AG20443 (cell line): ENCODE results near the gene AKAP1.
A peak's percentile ranks its signal among the peaks of the same experiment; 100 is the strongest.

Source experiments
- DNase-seq: peaks from one replicate; pipeline ENCODE4 v3.0.0; 2012; ENCODE audit warnings: low spot score, mixed read lengths

AKAP1 gene, protein sequence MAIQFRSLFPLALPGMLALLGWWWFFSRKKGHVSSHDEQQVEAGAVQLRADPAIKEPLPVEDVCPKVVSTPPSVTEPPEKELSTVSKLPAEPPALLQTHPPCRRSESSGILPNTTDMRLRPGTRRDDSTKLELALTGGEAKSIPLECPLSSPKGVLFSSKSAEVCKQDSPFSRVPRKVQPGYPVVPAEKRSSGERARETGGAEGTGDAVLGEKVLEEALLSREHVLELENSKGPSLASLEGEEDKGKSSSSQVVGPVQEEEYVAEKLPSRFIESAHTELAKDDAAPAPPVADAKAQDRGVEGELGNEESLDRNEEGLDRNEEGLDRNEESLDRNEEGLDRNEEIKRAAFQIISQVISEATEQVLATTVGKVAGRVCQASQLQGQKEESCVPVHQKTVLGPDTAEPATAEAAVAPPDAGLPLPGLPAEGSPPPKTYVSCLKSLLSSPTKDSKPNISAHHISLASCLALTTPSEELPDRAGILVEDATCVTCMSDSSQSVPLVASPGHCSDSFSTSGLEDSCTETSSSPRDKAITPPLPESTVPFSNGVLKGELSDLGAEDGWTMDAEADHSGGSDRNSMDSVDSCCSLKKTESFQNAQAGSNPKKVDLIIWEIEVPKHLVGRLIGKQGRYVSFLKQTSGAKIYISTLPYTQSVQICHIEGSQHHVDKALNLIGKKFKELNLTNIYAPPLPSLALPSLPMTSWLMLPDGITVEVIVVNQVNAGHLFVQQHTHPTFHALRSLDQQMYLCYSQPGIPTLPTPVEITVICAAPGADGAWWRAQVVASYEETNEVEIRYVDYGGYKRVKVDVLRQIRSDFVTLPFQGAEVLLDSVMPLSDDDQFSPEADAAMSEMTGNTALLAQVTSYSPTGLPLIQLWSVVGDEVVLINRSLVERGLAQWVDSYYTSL

GRCh38 chr17:57084802-57085447 is at the start of gene AKAP1:
AKAP1 (plus strand) TSS chr17:57085246; CDS start chr17:57105465, 20,219 bp downstream.
- DNase-seq: peak; percentile 100

GRCh38 chr17:57035971-57036481 is 49.0 kb upstream of the AKAP1 start:
- DNase-seq: no peak

- no peak for DNase-seq
These were observed 47.6 kb upstream of the AKAP1 start for GRCh38 chr17:57037411-57037810.

DNA sequence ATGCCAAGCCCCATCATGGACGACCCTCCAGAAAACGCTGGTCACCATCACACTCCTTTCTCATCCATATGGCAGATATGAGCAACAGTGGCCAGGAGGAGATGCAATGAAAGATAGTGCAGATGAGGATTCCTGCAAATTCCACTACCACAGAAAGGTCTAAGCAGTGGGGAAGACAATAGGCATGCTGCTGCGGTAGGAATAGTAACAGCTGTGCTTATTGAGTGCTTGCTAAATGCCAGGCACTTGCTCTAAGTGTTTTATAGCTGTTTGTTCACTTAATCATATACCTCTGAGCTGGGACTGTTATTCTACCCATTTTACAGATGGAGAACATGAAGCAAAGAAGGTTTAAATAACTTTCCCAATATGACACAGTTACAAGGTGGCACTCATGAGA is 46.6 kb upstream of the AKAP1 start:
- DNase-seq: no peak

DNA sequence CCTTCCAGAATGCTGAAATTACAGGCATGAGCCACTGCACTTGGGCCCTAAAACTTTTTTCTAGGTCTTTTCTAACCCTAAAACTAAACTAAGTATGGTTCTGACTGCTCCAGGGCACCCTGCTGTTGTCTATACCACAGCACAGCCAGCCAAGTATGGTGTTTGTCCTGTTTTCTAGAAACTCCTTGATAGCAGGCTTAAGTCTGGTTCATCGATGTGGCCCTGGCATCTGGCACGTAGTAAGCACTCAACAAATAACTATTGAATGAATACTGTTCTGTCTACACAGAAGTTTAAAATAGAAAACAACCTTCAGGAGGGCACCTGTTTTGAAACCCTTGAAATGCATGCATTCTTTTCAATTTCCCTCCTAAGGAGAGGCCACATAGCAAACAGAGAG is 44.5 kb upstream of the AKAP1 start:
- no peak for DNase-seq

DNA sequence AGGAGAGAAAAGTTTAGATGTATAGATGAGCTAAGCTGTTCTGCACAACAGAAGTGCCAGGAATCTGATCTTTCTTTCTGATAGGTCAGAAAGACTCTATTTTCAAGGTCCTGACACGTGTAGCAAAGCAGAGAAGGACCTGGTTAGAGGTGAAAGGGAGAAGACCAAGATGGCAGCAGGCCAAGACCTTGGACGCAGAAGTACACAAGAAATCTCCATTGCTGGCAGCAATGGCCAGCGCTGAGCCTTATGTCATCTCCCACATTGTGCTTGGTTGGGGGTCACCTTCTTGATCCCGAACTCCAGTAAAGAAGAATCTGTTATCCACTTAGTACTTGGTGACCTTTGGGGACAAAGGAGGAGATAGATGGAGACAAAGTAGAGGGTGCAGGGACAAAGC is 41.8 kb upstream of the AKAP1 start:
- no peak for DNase-seq

- no peak for DNase-seq
These were observed 39.8 kb upstream of the AKAP1 start for GRCh38 chr17:57044976-57045867.

- DNase-seq: peak; percentile 29
These were observed 39.0 kb upstream of the AKAP1 start for GRCh38 chr17:57045868-57046704.

DNA sequence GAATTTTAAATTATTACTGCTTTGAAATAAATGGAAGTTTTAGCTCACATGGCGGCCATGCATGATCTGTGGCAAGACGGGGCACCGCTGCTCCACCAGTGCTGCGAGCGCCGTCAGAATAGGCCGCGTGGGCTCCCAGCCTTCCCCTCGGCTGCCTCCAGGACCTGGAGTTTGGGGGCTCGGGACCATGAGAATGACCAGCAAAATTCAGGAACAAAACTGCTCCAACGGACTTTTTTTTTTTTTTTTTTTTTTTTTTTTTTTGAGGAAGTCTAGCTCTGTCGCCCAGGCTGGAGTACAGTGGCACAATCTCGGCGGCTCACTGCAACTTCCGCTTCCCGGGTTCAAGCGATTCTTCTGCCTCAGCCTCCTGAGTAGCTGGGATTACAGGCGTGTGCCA is 38.3 kb upstream of the AKAP1 start:
- no peak for DNase-seq

GRCh38 chr17:57048096-57048495 is 37.0 kb upstream of the AKAP1 start:
- DNase-seq: no peak

DNA sequence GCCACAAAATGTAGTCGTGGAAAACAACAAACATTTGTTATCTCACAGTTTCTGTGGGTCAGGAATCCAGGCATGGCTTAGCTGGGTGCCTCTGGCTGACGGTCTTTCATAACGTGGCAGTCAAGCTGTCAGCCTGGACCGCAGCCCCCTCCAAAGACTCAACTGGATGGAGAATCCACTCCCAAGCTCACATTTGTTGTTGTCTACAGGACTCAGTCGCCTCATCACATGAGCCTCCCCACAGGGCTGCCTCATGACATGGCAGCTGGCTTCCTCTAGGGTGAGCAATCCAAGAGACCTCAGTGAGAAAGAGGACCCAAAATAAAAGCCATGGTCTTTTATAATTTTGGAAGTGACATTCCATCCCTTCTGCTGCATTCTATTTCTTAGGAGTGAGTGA is 34.7 kb upstream of the AKAP1 start:
- no peak for DNase-seq

- no peak for DNase-seq
These were observed 33.1 kb upstream of the AKAP1 start for GRCh38 chr17:57051886-57052361.

DNA sequence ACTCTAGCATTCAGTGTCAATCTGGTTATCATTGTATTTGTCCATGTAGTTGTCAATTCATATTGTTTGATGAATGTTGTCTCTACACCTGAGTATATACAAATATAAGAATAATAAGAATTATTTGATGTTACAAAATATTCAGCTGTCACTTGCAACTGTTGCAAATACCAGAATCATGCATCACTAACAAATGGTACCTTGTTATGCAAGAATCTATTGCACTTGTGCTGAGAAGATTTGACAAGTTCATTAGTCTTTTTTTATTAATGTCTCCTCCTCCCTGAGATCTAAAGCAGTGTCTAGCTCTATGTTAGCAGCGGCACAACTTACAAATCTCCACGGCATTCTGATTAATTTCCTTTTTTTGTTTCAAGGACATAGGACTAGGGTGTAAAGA is 22.2 kb upstream of the AKAP1 start:
- no peak for DNase-seq

DNA sequence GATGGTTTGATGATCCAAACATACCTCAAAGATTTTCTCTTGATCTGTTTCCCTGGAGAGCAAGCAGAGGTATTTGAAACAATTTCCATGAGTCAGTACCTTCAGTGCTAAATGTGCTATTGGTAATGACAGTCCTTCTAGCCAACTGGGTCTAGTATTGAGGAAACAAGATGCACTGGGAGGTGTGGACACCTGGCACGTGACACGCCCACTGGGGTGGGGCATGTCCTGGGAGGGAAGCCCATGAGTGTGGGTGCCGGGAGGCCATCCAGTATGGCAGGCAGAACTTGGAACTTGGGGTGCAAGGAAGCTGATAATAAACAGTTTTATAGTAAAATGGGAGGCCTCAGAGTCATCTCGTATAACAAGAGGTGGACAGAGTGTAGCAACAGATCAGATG is 17.9 kb upstream of the AKAP1 start:
- DNase-seq: no peak

DNA sequence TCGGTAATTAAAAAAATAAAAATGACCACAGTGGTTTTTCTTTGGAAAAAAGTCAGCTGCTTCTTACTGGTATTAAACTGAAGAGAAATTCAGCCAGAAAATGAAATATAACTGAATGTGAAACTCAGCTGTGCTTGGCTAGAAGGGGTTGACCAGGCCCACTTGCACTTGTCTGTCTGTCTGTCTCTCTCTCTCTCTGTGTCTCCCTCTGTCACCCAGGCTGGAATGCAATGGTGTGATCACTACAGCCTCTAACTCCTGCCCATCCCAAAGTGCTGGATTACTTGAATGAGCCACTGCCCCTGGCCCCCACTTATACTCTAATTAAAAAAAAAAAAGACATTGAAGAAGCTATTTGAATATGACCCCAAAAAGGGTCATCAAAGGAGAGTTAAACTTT is 17.3 kb upstream of the AKAP1 start:
- no peak for DNase-seq

DNA sequence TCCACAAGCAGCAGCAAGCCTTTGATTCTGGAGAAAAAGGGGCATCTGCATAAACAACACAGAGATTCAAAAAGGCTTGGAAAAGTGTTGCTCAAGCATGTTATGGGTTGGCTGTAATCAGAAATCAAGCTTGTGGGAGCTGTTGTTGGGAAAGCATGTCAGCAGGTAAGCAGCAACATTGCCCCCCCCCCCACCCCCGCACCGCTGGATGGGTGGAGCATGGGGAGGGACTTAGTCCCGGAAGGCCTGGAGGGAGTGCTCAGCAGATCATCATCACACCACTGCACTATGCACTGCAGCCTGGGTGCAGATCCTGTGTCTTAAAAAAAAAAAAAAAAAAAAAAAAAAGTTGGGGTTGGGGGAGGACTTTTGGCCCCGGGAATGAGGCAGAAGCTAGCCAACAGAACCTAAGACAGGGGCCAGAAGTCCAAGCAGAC is 16.8 kb upstream of the AKAP1 start:
- DNase-seq: no peak

- no peak for DNase-seq
These were observed 16.3 kb upstream of the AKAP1 start for GRCh38 chr17:57068707-57069106.

DNA sequence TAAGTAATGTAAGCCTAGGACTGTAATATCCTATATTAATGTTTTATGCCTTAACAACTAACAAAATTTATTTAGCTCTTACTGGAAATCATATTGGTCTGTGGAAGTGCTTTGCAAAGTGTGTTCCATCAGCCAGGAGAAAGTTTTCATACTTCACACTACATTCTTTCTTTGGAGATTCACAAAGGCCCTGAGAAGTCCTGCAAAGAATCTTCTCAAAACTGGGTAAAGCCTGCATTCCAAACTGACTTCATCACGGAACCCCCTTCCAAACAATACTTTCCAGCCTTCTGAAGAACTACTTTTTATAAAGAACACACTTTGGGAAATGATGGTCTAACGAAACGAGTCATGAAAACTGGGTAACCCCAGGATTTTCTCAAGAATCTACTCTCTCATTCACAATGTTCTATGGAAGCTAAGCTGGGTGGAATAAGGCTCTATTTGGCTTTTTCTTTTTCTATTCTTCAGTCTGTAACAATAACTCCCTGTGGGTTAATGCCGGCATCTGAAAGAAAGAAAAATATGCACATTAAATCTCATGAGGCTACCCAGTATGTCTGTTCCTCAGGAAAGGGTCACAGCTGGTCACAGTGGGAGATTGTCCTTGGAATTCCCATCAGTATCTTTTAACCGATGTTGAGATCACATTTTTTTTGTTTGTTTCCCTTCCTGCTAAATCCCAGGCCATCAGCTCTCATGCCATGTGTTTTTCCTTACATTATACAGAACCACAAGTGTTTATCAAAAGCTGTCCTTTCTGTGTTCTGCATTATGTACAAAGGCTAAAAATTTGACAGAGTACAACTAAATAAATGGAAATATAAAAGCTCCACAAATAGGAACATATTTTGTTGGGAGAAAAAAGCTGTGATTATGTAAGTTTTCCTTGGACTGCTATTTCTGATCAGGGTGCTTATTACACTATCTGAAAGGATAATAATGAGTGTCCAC is 12.8 kb upstream of the AKAP1 start:
- DNase-seq: no peak

- no peak for DNase-seq
These were observed 11.4 kb upstream of the AKAP1 start for GRCh38 chr17:57073626-57074025.
